ENCODE data around the gene C19orf38. TPM values are rescaled to one million over a fixed set of nuclear protein-coding genes. Genes with fewer than 3 reads are reported as not detected.

C19orf38 gene
- total RNA-seq, 2 donors from 2014 or later, result 0.91 to 6.4 TPM

DNA sequence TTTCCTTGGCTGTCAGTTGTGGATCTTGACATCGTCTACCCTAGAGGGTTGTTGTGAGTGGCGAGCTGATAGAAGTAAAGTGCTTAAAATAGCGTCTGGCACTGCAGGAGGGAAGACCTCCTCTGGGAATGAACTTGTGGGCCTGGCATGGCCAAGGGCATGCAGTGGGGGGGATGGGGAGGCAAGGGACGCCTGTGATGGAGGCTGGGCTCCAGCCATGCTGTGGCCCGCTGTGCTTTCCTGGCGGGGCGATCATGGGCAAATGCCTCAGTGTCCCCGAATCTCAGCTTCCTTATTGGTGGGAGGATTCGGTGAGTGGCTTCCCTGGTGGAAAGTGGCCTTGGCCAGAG is 33.9 kb downstream of the C19orf38 start:
- no peak for DNase-seq (ENCODE audit: low spot score)
- H3K4me1 ChIP-seq (replicated peaks), result no peaks in the 10 kb centered on the region

DNA sequence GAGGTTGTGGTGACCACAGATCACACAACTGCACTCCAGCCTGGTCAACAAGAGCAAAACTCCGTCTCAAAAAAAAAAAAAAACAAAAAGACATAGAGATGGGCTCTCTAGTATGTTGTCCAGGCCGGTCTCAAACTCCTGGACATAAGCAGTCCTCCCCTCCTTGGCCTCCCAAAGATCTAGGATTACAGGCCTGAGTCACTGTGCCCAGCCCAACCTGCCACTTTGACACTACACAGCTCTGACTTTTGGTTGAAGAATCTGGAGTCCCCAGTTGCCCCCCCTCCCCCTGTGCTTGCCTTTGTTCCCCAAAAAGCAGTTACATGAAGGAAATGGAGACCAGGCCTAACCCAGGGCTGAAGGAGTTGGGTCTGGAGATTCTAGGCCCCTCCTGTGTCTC is 36.1 kb downstream of the C19orf38 start:
- Histone ChIP-seq H3K27me3 (replicated peaks; ENCODE audit: insufficient read depth) (no peaks in the 10 kb centered on the region), H3K27ac (no peak overlapping the region), H3K4me1 (replicated peaks) (peaks cover 7% of the 10 kb centered on the region), H3K36me3 (no peaks in the 10 kb centered on the region), H3K4me3 (no peak overlapping the region), H3K9me3 (no peaks in the 10 kb centered on the region)
- intact Hi-C loops (cut with DNase I), result no loop called here
- TF ChIP-seq POLR2A (IDR thresholded peaks at IDR 0.05) (no peak), POLR2AphosphoS5 (IDR thresholded peaks at IDR 0.05) (no peak), CTCF (IDR thresholded peaks at IDR 0.05) (no peak)
- no peak for DNase-seq (ENCODE audit: low spot score)
- 67% methylated on average over 2 of the region's 2 CpGs for WGBS

More for the DNA sequence above, 33.9 kb downstream of the C19orf38 start:
- intact Hi-C loops (cut with DNase I), result no loop called here
- H3K27me3 ChIP-seq (replicated peaks; ENCODE audit: insufficient read depth), result no peaks in the 10 kb centered on the region
- H3K4me3 ChIP-seq, result no peak overlapping the region
- 79% methylated on average over 9 of the region's 9 CpGs for WGBS
- H3K27ac ChIP-seq, result no peak overlapping the region
- TF ChIP-seq POLR2AphosphoS5 (IDR thresholded peaks at IDR 0.05) (no peak), POLR2A (IDR thresholded peaks at IDR 0.05) (no peak), CTCF (IDR thresholded peaks at IDR 0.05) (no peak)
- no peaks in the 10 kb centered on the region for H3K36me3 ChIP-seq
- no peaks in the 10 kb centered on the region for H3K9me3 ChIP-seq

DNA sequence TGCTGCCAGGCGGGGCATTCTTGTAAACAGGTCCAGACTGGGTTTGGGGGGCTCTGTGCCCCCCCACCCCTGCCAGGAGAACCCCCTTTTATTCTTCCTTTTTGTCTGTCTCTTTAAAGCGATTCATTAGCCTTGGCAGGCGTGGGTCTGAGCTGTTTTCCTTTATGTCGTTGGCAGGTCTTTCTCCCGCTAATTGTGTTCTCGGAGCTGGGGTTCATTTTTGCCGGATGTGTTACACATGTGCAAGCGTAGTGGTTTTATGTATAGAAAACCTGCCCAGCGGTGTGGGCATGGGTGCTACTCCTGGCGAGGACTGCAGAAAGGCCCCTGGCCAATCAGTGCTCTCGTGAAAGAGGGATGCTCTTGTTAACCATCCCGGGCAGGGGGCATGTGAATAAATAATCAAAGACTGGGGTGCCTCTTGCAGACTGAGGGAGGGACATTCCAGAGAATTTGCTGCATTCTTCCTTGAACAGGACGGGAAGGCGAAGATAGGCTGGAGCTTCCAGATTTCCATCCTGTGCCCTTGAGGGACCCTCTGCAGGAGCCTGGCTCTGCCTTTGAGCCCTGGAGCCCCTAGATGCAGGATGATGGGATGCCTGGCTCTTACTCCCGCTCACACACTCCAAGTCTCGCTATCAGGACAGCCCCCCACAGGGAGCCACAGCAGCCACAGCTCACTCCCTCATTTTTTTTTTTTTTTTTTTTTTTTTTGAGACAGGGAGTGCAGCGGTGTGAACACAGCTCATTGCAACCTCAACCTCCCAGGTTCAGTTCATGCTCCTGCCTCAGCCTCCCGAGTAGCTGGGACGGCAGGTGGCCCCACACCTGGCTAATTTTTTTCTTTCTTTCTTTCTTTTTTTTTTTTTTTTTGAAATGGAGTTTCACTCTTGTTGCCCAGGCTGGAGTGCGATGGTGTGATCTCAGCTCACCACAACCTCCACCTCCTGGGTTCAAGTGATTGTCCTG is 37.3 kb downstream of the C19orf38 start:
- H3K27ac ChIP-seq, result no peak overlapping the region
- WGBS, result 47% methylated on average over 20 of the region's 20 CpGs
- no peak for DNase-seq (ENCODE audit: low spot score)
- H3K9me3 ChIP-seq, result no peaks in the 10 kb centered on the region
- intact Hi-C loops (cut with DNase I), result no loop called here
- no peaks in the 10 kb centered on the region for H3K36me3 ChIP-seq
- TF ChIP-seq POLR2AphosphoS5 (IDR thresholded peaks at IDR 0.05) (no peak), POLR2A (IDR thresholded peaks at IDR 0.05) (no peak), CTCF (IDR thresholded peaks at IDR 0.05) (no peak)
- peaks cover 7% of the 10 kb centered on the region for H3K4me1 ChIP-seq (replicated peaks)
- no peaks in the 10 kb centered on the region for H3K27me3 ChIP-seq (replicated peaks; ENCODE audit: insufficient read depth)
- H3K4me3 ChIP-seq, result no peak overlapping the region

- TF ChIP-seq POLR2AphosphoS5 (IDR thresholded peaks at IDR 0.05), result no peak
- no peak for TF ChIP-seq POLR2A (IDR thresholded peaks at IDR 0.05)
- no peak for TF ChIP-seq CTCF (IDR thresholded peaks at IDR 0.05)
- DNase-seq (ENCODE audit: low spot score), result no peak
- H3K27me3 ChIP-seq (replicated peaks; ENCODE audit: insufficient read depth), result no peaks in the 10 kb centered on the region
- no peaks in the 10 kb centered on the region for H3K9me3 ChIP-seq
- no peak overlapping the region for H3K4me3 ChIP-seq
- H3K36me3 ChIP-seq, result no peaks in the 10 kb centered on the region
- 71% methylated on average over 9 of the region's 9 CpGs for WGBS
- intact Hi-C loops (cut with DNase I), result no loop called here
- peaks cover 18% of the 10 kb centered on the region for H3K4me1 ChIP-seq (replicated peaks)
- H3K27ac ChIP-seq, result peak overlapping the region; percentile 10 to 27
These were observed 39.6 kb downstream of the C19orf38 start for GRCh38 chr19:10887616-10888367.
